SH-SY5Y (cell line): Measurements from ENCODE around the gene KANSL1.

Experiments
- GATA2 ChIP-seq: IDR thresholded peaks from 2 replicates; pipeline ENCODE4 v1.6.1; 2011; ENCODE audit warnings: mild to moderate bottlenecking, low read depth, low read length
- GATA3 ChIP-seq: IDR thresholded peaks from 2 replicates; pipeline ENCODE4 v1.6.1; 2011; ENCODE audit warnings: low read depth, mild to moderate bottlenecking, low read length, moderate library complexity

GRCh38 chr17:46139432-46140210 lies 53.6 kb downstream of the KANSL1 start:
- no peak for TF ChIP-seq GATA2
- TF ChIP-seq GATA3: no peak
